ENCODE results near the gene COL6A2. TPM values are rescaled to one million over a fixed set of nuclear protein-coding genes. Genes with fewer than 3 reads are reported as not detected.

Gene COL6A2
- polyA plus RNA-seq, 1 of the 3 experiments (the other 2 are of a cell fraction) = 108 TPM

GRCh38 chr21:46056450-46056903 lies 41.4 kb upstream of the COL6A2 start:
- H3K4me3 ChIP-seq (ENCODE audit: low read depth in 2 of 2, low read length in 1 of 2) = no peak overlapping the region

GRCh38 chr21:46057111-46057709 lies 40.7 kb upstream of the COL6A2 start:
- Histone ChIP-seq H4K20me1 (ENCODE audit: insufficient read depth) (no peaks in the 10 kb centered on the region), H3K79me2 (ENCODE audit: insufficient read depth) (no peaks in the 10 kb centered on the region), H3K36me3 (replicated peaks in 1 of 2; ENCODE audit: control insufficient read depth in 1 of 2, insufficient read depth in 2 of 2, low read length in 1 of 2) (no peaks in the 10 kb centered on the region), H3K27ac (ENCODE audit: low read depth in 2 of 2, low read length in 1 of 2) (no peak overlapping the region), H3F3A (replicated peaks; ENCODE audit: insufficient read depth) (no peaks in the 10 kb centered on the region), H3K9ac (no peak overlapping the region), H3K9me2 (no peaks in the 10 kb centered on the region), H3K4me3 (ENCODE audit: low read depth in 2 of 2, low read length in 1 of 2) (no peak overlapping the region), H3K27me3 (ENCODE audit: insufficient read depth) (no peaks in the 10 kb centered on the region), H2AFZ (ENCODE audit: low read depth) (no peak overlapping the region), H3K4me1 (ENCODE audit: control insufficient read depth in 1 of 2, insufficient read depth in 2 of 2, low read depth in 1 of 2, low read length in 1 of 2) (peaks cover 0 to 9% of the 10 kb centered on the region in 2 experiments; a peak in 1 of 4 replicates), H3K9me3 (no peaks in the 10 kb centered on the region), H3K4me2 (no peak overlapping the region)
- no peak for TF ChIP-seq POLR2AphosphoS5 (IDR thresholded peaks at IDR 0.05; ENCODE audit: low read depth, low read length)
- no peak for TF ChIP-seq REST (IDR thresholded peaks at IDR 0.05; ENCODE audit: low read depth, low read length)
- TF ChIP-seq FOSL2 (IDR thresholded peaks at IDR 0.05; ENCODE audit: borderline replicate concordance, low read depth) = no peak
- TF ChIP-seq TCF12 (IDR thresholded peaks at IDR 0.05) = no peak
- TF ChIP-seq IRF3 (IDR thresholded peaks at IDR 0.05; ENCODE audit: low read depth, low read length) = no peak
- no peak for TF ChIP-seq GATA2 (CRISPR knock-in tag; IDR thresholded peaks at IDR 0.05)
- no peak for TF ChIP-seq RAD21 (IDR thresholded peaks at IDR 0.05; ENCODE audit: low read length)
- TF ChIP-seq YY1 (IDR thresholded peaks at IDR 0.05; ENCODE audit: low read depth) = no peak
- TF ChIP-seq MEF2A (IDR thresholded peaks at IDR 0.05; ENCODE audit: borderline replicate concordance, low read depth) = no peak
- TF ChIP-seq ELF1 (IDR thresholded peaks at IDR 0.05) = no peak
- no peak for TF ChIP-seq SIN3A (IDR thresholded peaks at IDR 0.05; ENCODE audit: borderline replicate concordance, low read depth, low read length)
- no peak for TF ChIP-seq NFIC (IDR thresholded peaks at IDR 0.05; ENCODE audit: borderline replicate concordance)
- 82% methylated on average over 18 of the region's 27 CpGs for WGBS (ENCODE audit: low lambda C conversion rate)
- ChIA-PET CTCF (no interaction called here), POLR2A (no interaction called here)
- no peak for DNase-seq

More at GRCh38 chr21:46056450-46056903, 41.4 kb upstream of the COL6A2 start:
- DNase-seq = no peak
- ChIA-PET CTCF (interaction anchor here (1.1 kb wide), 1 partner anchor 83 kb away, joined by 3 read pairs; no protein-coding TSS in a partner anchor), POLR2A (no interaction called here)
- Histone ChIP-seq H3K9me3 (no peaks in the 10 kb centered on the region), H3K4me1 (ENCODE audit: control insufficient read depth in 1 of 2, insufficient read depth in 2 of 2, low read depth in 1 of 2, low read length in 1 of 2) (peaks cover 0 to 9% of the 10 kb centered on the region in 2 experiments; a peak in 2 of 4 replicates), H3K36me3 (replicated peaks in 1 of 2; ENCODE audit: control insufficient read depth in 1 of 2, insufficient read depth in 2 of 2, low read length in 1 of 2) (no peaks in the 10 kb centered on the region), H3K79me2 (ENCODE audit: insufficient read depth) (no peaks in the 10 kb centered on the region), H3K27ac (ENCODE audit: low read depth in 2 of 2, low read length in 1 of 2) (no peak overlapping the region), H2AFZ (ENCODE audit: low read depth) (no peak overlapping the region), H3F3A (replicated peaks; ENCODE audit: insufficient read depth) (no peaks in the 10 kb centered on the region), H4K20me1 (ENCODE audit: insufficient read depth) (no peaks in the 10 kb centered on the region), H3K27me3 (ENCODE audit: insufficient read depth) (no peaks in the 10 kb centered on the region), H3K9ac (no peak overlapping the region), H3K9me2 (no peaks in the 10 kb centered on the region), H3K4me2 (no peak overlapping the region)
- TF ChIP-seq USF2 (IDR thresholded peaks at IDR 0.05; ENCODE audit: borderline replicate concordance, low read depth, low read length) (no peak), POLR2AphosphoS5 (IDR thresholded peaks at IDR 0.05; ENCODE audit: low read depth, low read length) (no peak), YY1 (IDR thresholded peaks at IDR 0.05; ENCODE audit: low read depth) (no peak), RCOR1 (IDR thresholded peaks at IDR 0.05; ENCODE audit: low read length) (no peak), FOSL2 (IDR thresholded peaks at IDR 0.05; ENCODE audit: borderline replicate concordance, low read depth) (no peak), NRF1 (IDR thresholded peaks at IDR 0.05; ENCODE audit: low read depth, low read length) (no peak), MEF2A (IDR thresholded peaks at IDR 0.05; ENCODE audit: borderline replicate concordance, low read depth) (no peak), EP300 (IDR thresholded peaks at IDR 0.05; ENCODE audit: borderline replicate concordance in 1 of 2, low read depth in 1 of 2, low read length in 1 of 2) (no peak), JUND (IDR thresholded peaks at IDR 0.05) (no peak), EZH2phosphoT487 (IDR thresholded peaks at IDR 0.05; ENCODE audit: borderline replicate concordance, low read depth) (no peak), GABPA (IDR thresholded peaks at IDR 0.05; ENCODE audit: low read depth) (no peak), NFIC (IDR thresholded peaks at IDR 0.05; ENCODE audit: borderline replicate concordance) (no peak)
- TF ChIP-seq, protein P1, sequence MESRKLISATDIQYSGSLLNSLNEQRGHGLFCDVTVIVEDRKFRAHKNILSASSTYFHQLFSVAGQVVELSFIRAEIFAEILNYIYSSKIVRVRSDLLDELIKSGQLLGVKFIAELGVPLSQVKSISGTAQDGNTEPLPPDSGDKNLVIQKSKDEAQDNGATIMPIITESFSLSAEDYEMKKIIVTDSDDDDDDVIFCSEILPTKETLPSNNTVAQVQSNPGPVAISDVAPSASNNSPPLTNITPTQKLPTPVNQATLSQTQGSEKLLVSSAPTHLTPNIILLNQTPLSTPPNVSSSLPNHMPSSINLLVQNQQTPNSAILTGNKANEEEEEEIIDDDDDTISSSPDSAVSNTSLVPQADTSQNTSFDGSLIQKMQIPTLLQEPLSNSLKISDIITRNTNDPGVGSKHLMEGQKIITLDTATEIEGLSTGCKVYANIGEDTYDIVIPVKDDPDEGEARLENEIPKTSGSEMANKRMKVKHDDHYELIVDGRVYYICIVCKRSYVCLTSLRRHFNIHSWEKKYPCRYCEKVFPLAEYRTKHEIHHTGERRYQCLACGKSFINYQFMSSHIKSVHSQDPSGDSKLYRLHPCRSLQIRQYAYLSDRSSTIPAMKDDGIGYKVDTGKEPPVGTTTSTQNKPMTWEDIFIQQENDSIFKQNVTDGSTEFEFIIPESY (IDR thresholded peaks at IDR 0.05; ENCODE audit: borderline replicate concordance, low read depth) = no peak
- 89% methylated on average over 24 of the region's 26 CpGs for WGBS (ENCODE audit: low lambda C conversion rate)

Data from SK-N-SH (cell line).